K562 (cell line): ENCODE results near the gene OBSCN. TPM values are rescaled to one million over a fixed set of nuclear protein-coding genes. Genes with fewer than 3 reads are reported as not detected.

Experiments used
- ATAC-seq: fragments of 200-7000 bp; cut with Tn5 transposase; 3 replicates; pipeline ENCODE4 v1.9.1; 2020; ENCODE audit warnings: moderate library complexity
- BruUV-seq: library from RNA; stranded (reverse); fragments of 400-500 nt; replicated peaks from 2 replicates; lab custom pipeline; 2021; lab: Mats Ljungman, UMichigan
- CTCF ChIA-PET: fragments of 300-600 bp; formaldehyde crosslinking; extraction: SDS; loops from one replicate; lab custom pipeline; 2021; ENCODE audit warnings: low intra/inter-chr PET ratio; lab: Yijun Ruan, JAX
- POLR2A ChIA-PET: fragments of 300-600, 350-650 bp; sonication (Branson Sonifier 250); formaldehyde crosslinking; extraction: SDS; loops from one replicate; lab custom pipeline; 2021; ENCODE audit warnings: antibody characterized with exemption, inconsistent platforms; lab: Yijun Ruan, JAX
- DNase-seq, 4 experiments: peaks; one replicate each; pipeline versions ENCODE4 v3.0.0 to v3.0.0-alpha.2; 2011 to 2018; ENCODE audit warnings: low spot score in 3 of 4, mixed read lengths in 3 of 4; ENCODE audit errors: extremely low read depth in 1 of 4
- FAIRE-seq: peaks from 2 replicates; lab custom pipeline; 2011; peaks lifted over from hg19 to GRCh38; lab: Jason Lieb, UNC
- H2AFZ ChIP-seq: 2 replicates; pipeline ENCODE4 v1.6.0; 2011; ENCODE audit warnings: low read depth, low read length, control low read depth, inconsistent platforms
- H3K27ac ChIP-seq: fragments of 200-600 bp; 3 replicates; pipeline ENCODE4 v1.8.0; 2011; ENCODE audit warnings: low read depth, mild to moderate bottlenecking, control low read depth, inconsistent platforms, low read length, moderate library complexity, mixed read lengths; ENCODE audit errors: extremely low read depth
- H3K27me3 ChIP-seq, 2 experiments: fragments of 300-600 bp in 1 of 2; 2 replicates in 1 of 2; 3 replicates in 1 of 2; pipeline versions ENCODE4 v1.6.0 to v1.8.0; 2011; ENCODE audit warnings: inconsistent platforms in 2 of 2, low read length in 2 of 2, mild to moderate bottlenecking in 1 of 2, mixed read lengths in 1 of 2, moderate library complexity in 1 of 2; ENCODE audit not compliant: control insufficient read depth in 2 of 2, insufficient read depth in 2 of 2
- H3K36me3 ChIP-seq: fragments of 300-600 bp; 3 replicates; pipeline ENCODE4 v1.8.0; 2011; ENCODE audit warnings: mild to moderate bottlenecking, low read length, inconsistent platforms; ENCODE audit not compliant: control insufficient read depth, insufficient read depth
- H3K4me1 ChIP-seq, 2 experiments: fragments of 200-600 bp in 1 of 2; replicated peaks in 1 of 2; 2 replicates in 1 of 2; 3 replicates in 1 of 2; pipeline versions ENCODE4 v1.5.1 to v1.8.0; 2011; ENCODE audit warnings: inconsistent platforms in 2 of 2, low read length in 2 of 2, mild to moderate bottlenecking in 1 of 2, mixed read lengths in 1 of 2, moderate library complexity in 1 of 2; ENCODE audit not compliant: control insufficient read depth in 2 of 2, insufficient read depth in 2 of 2
- H3K4me2 ChIP-seq: 2 replicates; pipeline ENCODE4 v1.6.1; 2011; ENCODE audit warnings: low read length, control low read depth, inconsistent platforms, mixed read lengths; ENCODE audit not compliant: insufficient read depth
- H3K4me3 ChIP-seq: fragments of 200-600 bp; sonication (generic), shearing (Covaris generic); 2 replicates; pipeline ENCODE4 v1.5.1; 2016; ENCODE audit warnings: control low read depth, inconsistent platforms
- H3K79me2 ChIP-seq: fragments of 200-600 bp; 3 replicates; pipeline ENCODE4 v1.8.0; 2011; ENCODE audit warnings: low read length, inconsistent platforms; ENCODE audit not compliant: control insufficient read depth, insufficient read depth
- H3K9ac ChIP-seq, 2 experiments: 2 replicates each; pipeline versions ENCODE4 v1.6.0 to v1.6.1; 2011; ENCODE audit warnings: low read depth in 2 of 2, low read length in 2 of 2, control low read depth in 1 of 2, inconsistent platforms in 1 of 2, mild to moderate bottlenecking in 1 of 2, mixed read lengths in 1 of 2; ENCODE audit not compliant: insufficient read depth in 1 of 2
- H3K9me1 ChIP-seq: one replicate; pipeline ENCODE4 v1.6.0; 2011; ENCODE audit warnings: inconsistent platforms, mild to moderate bottlenecking, low read length, moderate library complexity; ENCODE audit not compliant: control insufficient read depth, insufficient read depth
- H3K9me3 ChIP-seq: replicated peaks from 2 replicates; pipeline ENCODE4 v1.5.1; 2011; ENCODE audit warnings: low read depth, low read length, inconsistent platforms; ENCODE audit not compliant: control insufficient read depth, insufficient read depth
- H4K20me1 ChIP-seq: replicated peaks from 2 replicates; pipeline ENCODE4 v1.6.1; 2011; ENCODE audit warnings: low read length, inconsistent platforms, mixed read lengths; ENCODE audit not compliant: control insufficient read depth, insufficient read depth
- BCL6 ChIP-seq: fragments of 250-450 bp; sonication (Bioruptor Pico); IDR thresholded peaks from 2 replicates; pipeline ENCODE4 v1.4.0; 2020
- BRF2 ChIP-seq: IDR thresholded peaks from 3 replicates; pipeline ENCODE4 v1.6.1; 2011; ENCODE audit warnings: borderline replicate concordance, mild to moderate bottlenecking; ENCODE audit not compliant: insufficient read length, insufficient read depth
- CREB3 ChIP-seq: fragments of 450-650 bp; conservative IDR thresholded peaks from 2 replicates; pipeline ENCODE4 v1.6.1; 2016; ENCODE audit warnings: missing genetic modification characterization, low read depth, mild to moderate bottlenecking, missing compliant biosample characterization, moderate library complexity
- CTBP1 ChIP-seq: fragments of 450-650 bp; IDR thresholded peaks from 2 replicates; pipeline ENCODE4 v1.6.1; 2016; ENCODE audit warnings: borderline replicate concordance
- CUX1 ChIP-seq: fragments of 200-800 bp; sonication (Bioruptor generic); IDR thresholded peaks from 2 replicates; pipeline ENCODE4 v1.6.1; 2016; ENCODE audit warnings: missing genetic modification characterization, missing compliant biosample characterization
- HDAC1 ChIP-seq, 2 experiments: fragments of 450-650 bp; IDR thresholded peaks; 2 replicates each; pipeline ENCODE4 v1.6.1; 2016 to 2017; ENCODE audit warnings: inconsistent platforms in 1 of 2, mild to moderate bottlenecking in 1 of 2, moderate library complexity in 1 of 2
- RBM34 ChIP-seq: fragments of 200-400 bp; formaldehyde crosslinking; IDR thresholded peaks from 2 replicates; pipeline ENCODE4 v1.6.1; 2018; ENCODE audit warnings: low read length, borderline replicate concordance; ENCODE audit not compliant: insufficient read depth
- SMARCC2 ChIP-seq: fragments of 450-650 bp; IDR thresholded peaks from 2 replicates; pipeline ENCODE4 v1.6.1; 2017; ENCODE audit warnings: antibody characterized with exemption, moderate library complexity, mild to moderate bottlenecking, low read depth
- TAL1 ChIP-seq: fragments of 450-650 bp; IDR thresholded peaks from 2 replicates; pipeline ENCODE4 v1.6.1; 2016; ENCODE audit warnings: mild to moderate bottlenecking
- ZNF212 ChIP-seq: fragments of 450-650 bp; formaldehyde crosslinking; IDR thresholded peaks from 2 replicates; pipeline ENCODE4 v1.4.0; 2020; ENCODE audit warnings: mild to moderate bottlenecking
- WGBS: fragments of 100-300 bp; shearing (Covaris generic); methylation state at CpG from one replicate; pipeline ENCODE4 v1.1.6; 2016; ENCODE audit warnings: low coverage, mixed read lengths; ENCODE audit not compliant: insufficient coverage; ENCODE audit errors: missing lambda C conversion rate; 5-methylcytosine and 5-hydroxymethylcytosine counted together
- in situ Hi-C: fragments of 300-500 bp; cut with MboI; formaldehyde crosslinking; loops from 4 replicates; pipeline ENCODE4 v1.15.0; 2018; ENCODE audit warnings: inconsistent platforms, mixed read lengths
- intact Hi-C: fragments of 100-400 bp; cut with micrococcal nuclease; formaldehyde crosslinking; loops from 2 replicates; pipeline ENCODE4 v1.14.2; 2022
- polyA plus RNA-seq, 8 experiments: library from polyadenylated mRNA; depleted of rRNA in 4 of 8; stranded (reverse) in 5 of 8; unstranded in 3 of 8; fragments of >200 nt; fragmentation: Nextera tagmentation in 2 of 8; fragmentation: Illumina TruSeq in 1 of 8; extraction: Ambion mirVana in 2 of 8; extraction: Trizol in 1 of 8; gene quantifications; 2 replicates each; pipeline versions ENCODE4 v1.2.1 to v1.2.3, GENCODE V29; 2011 to 2014; ENCODE audit warnings: inconsistent platforms in 1 of 8, missing spikeins in 1 of 8
- total RNA-seq, 7 experiments: library from RNA; depleted of rRNA in 6 of 7; stranded (reverse); fragments of >200 nt in 6 of 7; fragmentation: Illumina TruSeq in 2 of 7; extraction: Trizol in 2 of 7; gene quantifications; 2 replicates each; pipeline versions ENCODE4 v1.2.1 to v1.2.3, GENCODE V29; 2011 to 2021; ENCODE audit warnings: low replicate concordance in 1 of 7
- TF ChIP-seq, protein P1 (sequence below), 2 experiments: fragments of 450-650 bp; IDR thresholded peaks; 2 replicates each; pipeline ENCODE4 v1.6.1; 2016
- TF ChIP-seq, protein P2 (sequence below): fragments of 200-800 bp; sonication (Bioruptor generic); IDR thresholded peaks from 2 replicates; pipeline ENCODE4 v1.6.1; 2017; ENCODE audit warnings: missing genetic modification characterization, missing compliant biosample characterization

Gene OBSCN
- total and polyA plus RNA-seq, 9 of the 15 experiments (the other 6 are each of a cell fraction or from before 2014, with no cell fraction given) = 0.18 to 19.7 (median 3.6) TPM

DNA sequence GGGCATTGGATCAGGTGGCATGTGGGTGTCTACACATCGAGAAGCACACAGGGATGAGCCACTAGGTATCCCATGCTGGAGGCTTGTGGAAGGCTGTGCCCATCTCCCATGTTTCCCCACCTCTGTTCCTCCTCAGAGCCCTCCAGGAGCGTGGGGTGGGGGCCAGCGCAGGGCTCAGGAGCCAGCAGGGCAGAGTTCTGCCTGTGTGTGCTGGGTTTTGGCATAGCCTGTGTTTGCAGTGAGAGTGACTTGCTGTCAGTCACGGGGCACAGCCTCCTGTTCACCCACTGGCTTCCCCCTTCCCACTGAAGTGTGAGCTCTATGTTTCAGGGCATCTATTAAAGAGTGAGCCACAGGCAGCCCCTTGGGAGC is 31.8 kb upstream of the OBSCN start:
- Histone ChIP-seq H3K79me2 (peaks cover 4% of the 10 kb centered on the region; the same call in 1 of the 3 replicates), H3K36me3 (peaks cover 10% of the 10 kb centered on the region; the same call in 2 of the 3 replicates), H3K27ac (no peak overlapping the region), H3K9ac (0 out of 4 replicates have a peak overlapping the region, but pooled peaks of 1 of the 2 experiments have one; percentile 3), H3K27me3 (no peaks in the 10 kb centered on the region), H2AFZ (no peak overlapping the region), H4K20me1 (peaks cover 9% of the 10 kb centered on the region), H3K4me3 (no peak overlapping the region), H3K4me2 (no peak overlapping the region), H3K4me1 (peaks cover 25 to 64% of the 10 kb centered on the region in 2 experiments; a peak in 4 of 5 replicates), H3K9me1 (no peaks in the 10 kb centered on the region), H3K9me3 (no peaks in the 10 kb centered on the region)
- ATAC-seq = no peak
- FAIRE-seq = no peak
- intact Hi-C loops = no loop called here
- ChIA-PET POLR2A (interaction anchor here (0.5 to 3.7 kb wide), 4 partner anchors 10 to 1758 kb away, joined by 3 to 32 read pairs (median 4); partner anchors contain the start of gene IBA57), CTCF (no interaction called here)
- DNase-seq = no peak
- TF ChIP-seq RBM34 (no peak), BRF2 (no peak), HDAC1 (IDR thresholded peaks at IDR 0.05) (no peak), CREB3 (tag) (no peak), TAL1 (no peak), CTBP1 (no peak), ZNF212 (CRISPR knock-in tag) (no peak), SMARCC2 (no peak), BCL6 (no peak), CUX1 (CRISPR knock-in tag) (no peak)
- TF ChIP-seq, protein P1, sequence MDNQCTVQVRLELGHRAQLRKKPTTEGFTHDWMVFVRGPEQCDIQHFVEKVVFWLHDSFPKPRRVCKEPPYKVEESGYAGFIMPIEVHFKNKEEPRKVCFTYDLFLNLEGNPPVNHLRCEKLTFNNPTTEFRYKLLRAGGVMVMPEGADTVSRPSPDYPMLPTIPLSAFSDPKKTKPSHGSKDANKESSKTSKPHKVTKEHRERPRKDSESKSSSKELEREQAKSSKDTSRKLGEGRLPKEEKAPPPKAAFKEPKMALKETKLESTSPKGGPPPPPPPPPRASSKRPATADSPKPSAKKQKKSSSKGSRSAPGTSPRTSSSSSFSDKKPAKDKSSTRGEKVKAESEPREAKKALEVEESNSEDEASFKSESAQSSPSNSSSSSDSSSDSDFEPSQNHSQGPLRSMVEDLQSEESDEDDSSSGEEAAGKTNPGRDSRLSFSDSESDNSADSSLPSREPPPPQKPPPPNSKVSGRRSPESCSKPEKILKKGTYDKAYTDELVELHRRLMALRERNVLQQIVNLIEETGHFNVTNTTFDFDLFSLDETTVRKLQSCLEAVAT (IDR thresholded peaks at IDR 0.05) = no peak
- TF ChIP-seq, protein P2, sequence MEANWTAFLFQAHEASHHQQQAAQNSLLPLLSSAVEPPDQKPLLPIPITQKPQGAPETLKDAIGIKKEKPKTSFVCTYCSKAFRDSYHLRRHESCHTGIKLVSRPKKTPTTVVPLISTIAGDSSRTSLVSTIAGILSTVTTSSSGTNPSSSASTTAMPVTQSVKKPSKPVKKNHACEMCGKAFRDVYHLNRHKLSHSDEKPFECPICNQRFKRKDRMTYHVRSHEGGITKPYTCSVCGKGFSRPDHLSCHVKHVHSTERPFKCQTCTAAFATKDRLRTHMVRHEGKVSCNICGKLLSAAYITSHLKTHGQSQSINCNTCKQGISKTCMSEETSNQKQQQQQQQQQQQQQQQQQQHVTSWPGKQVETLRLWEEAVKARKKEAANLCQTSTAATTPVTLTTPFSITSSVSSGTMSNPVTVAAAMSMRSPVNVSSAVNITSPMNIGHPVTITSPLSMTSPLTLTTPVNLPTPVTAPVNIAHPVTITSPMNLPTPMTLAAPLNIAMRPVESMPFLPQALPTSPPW (CRISPR knock-in tag) = no peak
- WGBS = 86% methylated on average over 4 of the region's 4 CpGs
- no TSS peak for BruUV-seq
- in situ Hi-C loops = no loop called here
